GM19397 (cell line): ENCODE measurements around the gene AGGF1.
"Not testable (repeated sequence)": the region's sequence is repeated elsewhere in the genome, so short reads cannot be mapped to it uniquely, and the experiment has no call there.

ENCODE experiments used
- ATAC-seq: cut with Tn5 transposase; IDR thresholded peaks from one replicate; pipeline ENCODE4 v1.9.1; 2021; ENCODE audit warnings: mild to moderate bottlenecking, moderate library complexity; ENCODE audit not compliant: unreplicated experiment

AGGF1 gene

GRCh38 chr5:77030097-77031071 is at the start of gene AGGF1:
AGGF1 (plus strand) TSS chr5:77030404; CDS start chr5:77030767, 363 bp downstream.
- ATAC-seq = peak; percentile 99

GRCh38 chr5:76980518-76981144 is 49.6 kb upstream of the AGGF1 start:
- ATAC-seq = no peak

- no peak for ATAC-seq
Observed at GRCh38 chr5:76982450-76982849, 47.8 kb upstream of the AGGF1 start.

- ATAC-seq = no peak
Observed at GRCh38 chr5:76983468-76983867, 46.7 kb upstream of the AGGF1 start.

- ATAC-seq = no peak
Observed at GRCh38 chr5:76986825-76987526, 43.2 kb upstream of the AGGF1 start.

GRCh38 chr5:76990899-76991459 is 39.2 kb upstream of the AGGF1 start:
- ATAC-seq = no peak

GRCh38 chr5:76993436-76993835 is 36.8 kb upstream of the AGGF1 start:
- ATAC-seq = not testable (repeated sequence)

- ATAC-seq = no peak
Observed at GRCh38 chr5:76994337-76994736, 35.9 kb upstream of the AGGF1 start.

- not testable (repeated sequence) for ATAC-seq
Observed at GRCh38 chr5:76998251-76998650, 32.0 kb upstream of the AGGF1 start.

- no peak for ATAC-seq
Observed at GRCh38 chr5:76999451-76999850, 30.8 kb upstream of the AGGF1 start.

GRCh38 chr5:77003246-77003645 is 27.0 kb upstream of the AGGF1 start:
- ATAC-seq = no peak

- no peak for ATAC-seq
Observed at GRCh38 chr5:77006124-77006523, 24.1 kb upstream of the AGGF1 start.

GRCh38 chr5:77008413-77008812 is 21.8 kb upstream of the AGGF1 start:
- ATAC-seq = no peak

- ATAC-seq = no peak
Observed at GRCh38 chr5:77010243-77010642, 20.0 kb upstream of the AGGF1 start.

- no peak for ATAC-seq
Observed at GRCh38 chr5:77011498-77011897, 18.7 kb upstream of the AGGF1 start.

GRCh38 chr5:77012601-77013000 is 17.6 kb upstream of the AGGF1 start:
- no peak for ATAC-seq

- no peak for ATAC-seq
Observed at GRCh38 chr5:77015938-77016569, 14.2 kb upstream of the AGGF1 start.

GRCh38 chr5:77016962-77017361 is 13.2 kb upstream of the AGGF1 start:
- no peak for ATAC-seq

GRCh38 chr5:77017668-77018067 is 12.5 kb upstream of the AGGF1 start:
- ATAC-seq = no peak

- no peak for ATAC-seq
Observed at GRCh38 chr5:77022511-77023417, 7.4 kb upstream of the AGGF1 start.
